Fibroblast of peridontal ligament (primary cell): Measurements from ENCODE around the gene TECPR1.

Experiments
- DNase-seq: peaks from one replicate; pipeline ENCODE4 v3.0.0-alpha.2; 2010; ENCODE audit errors: extremely low read depth

The TECPR1 gene

GRCh38 chr7:98284335-98285036 lies 32.5 kb upstream of the TECPR1 start:
- DNase-seq = peak; percentile 62

GRCh38 chr7:98283887-98284222 lies 31.8 kb upstream of the TECPR1 start:
- no peak for DNase-seq

GRCh38 chr7:98283127-98283886 lies 31.3 kb upstream of the TECPR1 start:
- DNase-seq = peak; percentile 70

- DNase-seq = peak; percentile 29
Measured at GRCh38 chr7:98282703-98283102, 30.7 kb upstream of the TECPR1 start.

GRCh38 chr7:98281757-98282606 lies 29.9 kb upstream of the TECPR1 start:
- no peak for DNase-seq

- peak; percentile 75 for DNase-seq
Measured at GRCh38 chr7:98280791-98281756, 29.0 kb upstream of the TECPR1 start, which contains the start of gene BRI3. TSS of gene BRI3 (plus strand) at chr7:98281686. CDS start at chr7:98281796, 110 bp downstream.

- no peak for DNase-seq
Measured at GRCh38 chr7:98280296-98280695, 28.3 kb upstream of the TECPR1 start.

- no peak for DNase-seq
Measured at GRCh38 chr7:98278936-98279335, 26.9 kb upstream of the TECPR1 start.

- no peak for DNase-seq
Measured at GRCh38 chr7:98278408-98278807, 26.4 kb upstream of the TECPR1 start.

GRCh38 chr7:98276241-98276761 lies 24.3 kb upstream of the TECPR1 start:
- DNase-seq = peak; percentile 70

GRCh38 chr7:98267303-98267702 lies 15.3 kb upstream of the TECPR1 start:
- no peak for DNase-seq

GRCh38 chr7:98266840-98267239 lies 14.8 kb upstream of the TECPR1 start:
- DNase-seq = peak; percentile 53

GRCh38 chr7:98265841-98266271 lies 13.8 kb upstream of the TECPR1 start:
- no peak for DNase-seq

- no peak for DNase-seq
Measured at GRCh38 chr7:98257701-98258100, 5.7 kb upstream of the TECPR1 start.

- no peak for DNase-seq
Measured at GRCh38 chr7:98256431-98256830, 4.4 kb upstream of the TECPR1 start.

GRCh38 chr7:98254951-98255610 lies 3.0 kb upstream of the TECPR1 start:
- DNase-seq = no peak

GRCh38 chr7:98254516-98254915 lies 2.5 kb upstream of the TECPR1 start:
- DNase-seq = no peak

- peak; percentile 14 for DNase-seq
Measured at GRCh38 chr7:98252425-98253054, 508 bp upstream of the TECPR1 start.

- DNase-seq = no peak
Measured at GRCh38 chr7:98251231-98251600, 816 bp downstream of the TECPR1 start.

GRCh38 chr7:98250789-98251188 lies 1.2 kb downstream of the TECPR1 start:
- DNase-seq = no peak
